GM18519 (cell line): ENCODE measurements around the gene MYO16.
"Not testable (repeated sequence)": the region's sequence is repeated elsewhere in the genome, so short reads cannot be mapped to it uniquely, and the experiment has no call there.

Experiments used
- ATAC-seq: cut with Tn5 transposase; IDR thresholded peaks from one replicate; pipeline ENCODE4 v1.9.1; 2021; ENCODE audit warnings: mild to moderate bottlenecking, moderate library complexity; ENCODE audit not compliant: unreplicated experiment, low FRiP score

Gene MYO16

DNA sequence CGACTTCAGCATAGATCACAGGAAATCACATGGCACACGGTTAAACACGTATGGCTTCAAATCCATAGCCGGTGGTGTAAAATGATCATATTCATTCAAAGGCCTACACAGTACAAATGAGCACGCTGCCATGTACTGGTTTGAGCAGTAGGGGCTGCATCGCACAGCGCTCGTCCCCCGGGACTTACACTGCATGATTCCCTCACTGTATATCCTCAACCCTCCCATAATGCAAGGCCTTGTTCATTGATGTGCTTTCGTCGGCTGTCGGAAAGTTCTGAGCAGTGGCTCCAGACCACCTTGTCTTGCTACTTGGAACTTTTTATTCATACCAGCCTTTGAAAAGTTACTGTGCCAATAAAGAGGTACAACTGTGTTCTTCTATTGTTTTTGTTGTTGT lies 578.2 kb downstream of the MYO16 start:
- no peak for ATAC-seq

DNA sequence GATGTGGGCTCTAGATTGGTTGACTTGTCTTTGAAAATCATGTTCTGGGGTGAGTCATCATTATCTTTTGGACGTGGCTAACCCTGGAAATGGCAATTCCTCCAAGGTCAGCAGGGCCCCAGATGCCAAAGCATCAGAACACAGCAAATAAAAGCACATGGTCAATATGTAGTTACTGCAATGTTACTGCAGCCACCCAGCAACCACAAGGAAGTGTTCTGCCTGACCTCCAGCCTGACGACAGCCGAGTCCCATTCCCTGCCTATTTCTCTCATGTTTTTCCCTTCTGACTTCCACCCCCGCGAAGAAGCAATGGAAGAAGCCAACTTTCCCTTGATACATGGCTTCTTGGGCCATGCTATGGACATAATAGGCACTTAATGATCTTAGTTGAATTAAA lies 579.1 kb downstream of the MYO16 start:
- no peak for ATAC-seq

DNA sequence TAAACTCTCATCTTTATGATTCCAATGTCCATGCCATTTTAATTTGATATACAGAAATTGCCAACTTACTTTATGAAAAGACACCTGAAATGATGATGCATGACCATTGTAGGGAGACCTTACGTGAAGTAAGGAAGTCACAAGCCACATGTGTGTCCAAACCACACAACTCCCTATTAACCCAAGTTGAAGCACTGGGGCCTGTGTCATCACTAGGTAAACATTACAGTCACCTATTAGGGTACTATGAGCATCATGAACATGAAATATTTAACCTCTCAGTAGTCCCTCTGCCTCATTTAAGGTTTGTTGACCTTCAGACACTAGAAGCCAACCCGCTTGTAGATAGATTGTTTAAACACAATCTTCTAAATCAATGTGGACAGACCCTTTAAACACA lies 580.1 kb downstream of the MYO16 start:
- no peak for ATAC-seq

DNA sequence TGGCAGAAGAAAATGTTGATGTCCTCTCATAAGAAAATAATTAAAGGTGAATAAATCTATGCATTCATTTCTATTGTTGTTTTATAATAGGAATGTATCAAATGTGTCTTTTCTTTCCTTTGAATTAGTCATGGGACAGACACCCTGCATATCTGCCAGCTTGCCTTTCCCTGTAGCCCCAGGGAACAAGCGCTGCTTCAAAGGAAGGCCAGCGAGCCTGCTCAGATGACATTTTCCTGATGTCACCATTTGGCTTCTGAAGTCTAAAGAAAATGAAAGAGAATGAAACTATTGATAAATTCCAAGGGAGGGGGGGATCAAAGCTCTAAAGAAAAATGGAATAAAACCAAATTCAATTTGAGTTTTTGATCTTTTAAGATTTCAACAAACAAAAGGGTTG lies 582.2 kb downstream of the MYO16 start:
- ATAC-seq: no peak

DNA sequence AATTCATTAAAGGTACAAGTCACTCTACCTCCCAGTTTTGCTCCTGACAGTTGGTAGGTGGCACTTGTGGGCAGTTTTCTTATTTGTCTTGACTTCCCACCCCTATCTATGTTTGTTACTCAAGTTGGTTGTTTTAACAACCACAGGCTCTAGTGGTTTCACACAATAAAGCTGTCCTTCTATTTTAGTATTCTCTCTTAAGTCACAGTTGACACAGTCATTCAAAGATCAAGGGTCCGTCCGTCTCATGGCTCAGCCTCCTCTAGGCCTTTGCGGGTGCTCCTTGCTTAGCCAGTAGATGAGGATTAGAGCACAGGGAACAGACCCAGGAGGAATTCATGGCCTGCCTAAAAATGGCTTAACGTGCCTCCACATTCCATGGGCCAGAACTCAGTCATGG lies 583.2 kb downstream of the MYO16 start:
- no peak for ATAC-seq

DNA sequence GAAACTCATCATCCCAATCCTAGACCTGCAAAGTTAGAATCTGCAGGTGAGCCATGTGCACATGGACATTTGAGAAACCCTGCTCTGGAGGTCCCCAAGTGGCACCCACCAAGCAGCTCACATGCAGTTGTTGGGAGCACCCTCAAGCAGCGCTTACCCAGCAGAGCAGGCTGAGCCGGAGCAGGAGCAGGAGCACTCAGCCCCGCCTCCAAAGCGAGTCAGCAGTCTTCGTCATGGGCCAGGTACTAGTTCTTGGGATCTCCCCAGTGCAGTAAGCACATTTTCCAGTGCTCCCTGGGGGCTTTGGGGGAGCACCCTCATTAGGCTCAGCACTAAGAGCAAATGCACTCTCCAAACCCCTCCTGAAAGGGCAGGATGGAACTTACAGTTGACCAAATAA lies 584.3 kb downstream of the MYO16 start:
- ATAC-seq: no peak

DNA sequence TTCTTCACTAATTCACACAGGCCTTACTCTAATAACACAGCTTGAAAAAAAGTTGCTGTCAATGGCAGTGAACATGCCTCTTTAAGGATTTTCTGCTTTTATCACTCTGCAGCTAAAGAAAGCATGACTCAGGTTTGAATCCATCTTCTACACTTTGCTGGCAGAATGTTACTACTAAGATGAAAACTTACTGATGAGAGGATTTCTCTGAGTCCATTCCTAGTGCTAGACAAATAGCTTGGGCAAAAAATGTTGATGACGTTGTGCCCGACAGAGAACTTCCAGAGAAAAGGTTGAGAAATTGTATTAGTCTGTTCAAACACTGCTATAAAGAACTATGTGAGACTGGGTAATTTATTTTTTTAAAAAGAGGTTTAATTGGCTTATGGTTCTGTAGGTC lies 585.0 kb downstream of the MYO16 start:
- no peak for ATAC-seq

DNA sequence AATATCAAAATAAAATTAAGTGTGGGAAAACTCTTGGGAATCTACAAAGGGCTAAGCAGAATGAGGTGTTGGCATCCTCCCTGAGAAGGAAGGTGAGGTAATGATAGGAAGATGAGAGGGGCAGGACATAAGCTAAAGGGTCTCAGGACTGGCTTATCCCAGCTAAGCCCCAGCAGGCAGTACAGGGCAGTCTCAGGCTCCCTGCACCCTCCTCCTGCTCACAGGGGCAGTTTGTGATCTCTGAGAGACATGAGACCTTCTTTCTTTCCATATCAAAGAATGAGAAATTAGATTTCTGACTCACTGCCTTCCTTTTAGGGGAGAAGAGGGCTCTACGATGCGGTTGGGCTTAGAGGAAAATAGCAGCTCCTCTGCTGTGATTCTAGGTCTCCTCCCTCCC lies 586.0 kb downstream of the MYO16 start:
- no peak for ATAC-seq

DNA sequence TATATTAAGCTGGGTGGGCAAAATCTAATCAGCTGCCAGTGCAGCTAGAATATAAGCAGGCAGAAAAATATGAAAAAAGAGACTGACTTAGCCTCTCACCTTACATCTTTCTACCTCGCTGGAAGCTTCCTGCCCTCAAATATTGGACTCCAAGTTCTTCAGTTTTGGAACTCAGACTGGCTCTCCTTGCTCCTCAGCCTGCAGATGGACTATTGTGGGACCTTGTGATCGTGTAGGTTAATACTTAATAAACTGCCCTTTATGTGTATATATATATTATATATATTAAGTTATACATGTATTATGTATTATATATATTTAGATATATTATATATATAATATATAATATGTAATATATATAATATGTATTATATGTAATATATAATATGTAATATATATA lies 588.1 kb downstream of the MYO16 start:
- not testable (repeated sequence) for ATAC-seq

DNA sequence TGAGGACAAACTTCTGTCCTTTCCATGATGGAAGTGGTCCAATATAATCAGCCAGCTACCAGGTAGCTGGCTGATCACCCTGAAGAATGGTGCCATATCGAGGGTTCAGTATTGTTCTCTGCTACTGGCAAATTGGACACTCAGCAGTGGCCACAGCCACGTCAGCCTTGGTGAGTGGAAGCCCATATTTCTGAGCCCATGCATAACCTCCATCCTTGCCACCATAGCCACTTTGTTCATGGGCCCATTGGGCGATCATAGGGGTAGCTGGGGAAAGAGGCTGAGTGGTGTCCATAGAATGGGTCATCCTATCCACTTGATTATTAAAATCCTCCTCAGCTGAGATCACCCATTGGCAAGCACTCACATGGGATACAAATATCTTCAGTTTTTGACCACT lies 591.2 kb downstream of the MYO16 start:
- ATAC-seq: no peak

DNA sequence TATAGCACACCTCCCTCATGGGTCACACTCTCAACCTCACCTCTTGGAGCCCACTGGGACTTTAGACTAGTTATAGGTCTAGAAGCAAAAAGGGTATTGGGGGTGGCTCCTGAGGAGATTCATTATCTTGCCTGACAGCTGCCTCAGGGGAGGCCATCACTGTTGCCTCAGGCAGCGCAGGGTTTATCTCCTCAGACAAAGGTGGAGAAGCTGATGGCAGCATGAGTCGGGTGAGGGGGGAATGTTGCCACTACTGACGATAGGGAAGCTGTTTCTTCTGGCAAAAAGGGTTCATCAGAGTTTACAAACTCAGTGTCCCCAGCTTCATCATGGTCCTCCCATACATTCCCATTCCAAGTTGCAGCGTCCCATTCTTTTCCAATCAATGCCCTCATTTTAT lies 594.6 kb downstream of the MYO16 start:
- no peak for ATAC-seq

DNA sequence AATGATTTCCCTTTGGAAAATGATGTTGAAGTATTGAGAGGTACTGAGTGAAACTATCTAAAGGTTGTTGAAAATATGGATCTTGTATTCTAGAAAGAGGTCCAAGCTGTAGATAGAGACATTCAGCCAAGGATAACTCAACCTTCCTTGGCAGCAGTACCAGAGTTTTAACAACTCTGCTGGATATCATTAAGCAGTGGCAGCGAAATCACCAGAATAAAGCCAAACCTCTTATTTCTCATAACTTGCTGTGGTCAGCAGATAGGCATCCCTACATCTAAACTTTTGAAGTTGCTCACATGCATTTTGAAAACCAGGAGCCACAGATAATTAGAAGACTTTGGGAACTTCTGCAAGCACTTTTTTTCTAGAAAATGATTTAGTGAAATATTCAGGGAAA lies 597.2 kb downstream of the MYO16 start:
- ATAC-seq: no peak

DNA sequence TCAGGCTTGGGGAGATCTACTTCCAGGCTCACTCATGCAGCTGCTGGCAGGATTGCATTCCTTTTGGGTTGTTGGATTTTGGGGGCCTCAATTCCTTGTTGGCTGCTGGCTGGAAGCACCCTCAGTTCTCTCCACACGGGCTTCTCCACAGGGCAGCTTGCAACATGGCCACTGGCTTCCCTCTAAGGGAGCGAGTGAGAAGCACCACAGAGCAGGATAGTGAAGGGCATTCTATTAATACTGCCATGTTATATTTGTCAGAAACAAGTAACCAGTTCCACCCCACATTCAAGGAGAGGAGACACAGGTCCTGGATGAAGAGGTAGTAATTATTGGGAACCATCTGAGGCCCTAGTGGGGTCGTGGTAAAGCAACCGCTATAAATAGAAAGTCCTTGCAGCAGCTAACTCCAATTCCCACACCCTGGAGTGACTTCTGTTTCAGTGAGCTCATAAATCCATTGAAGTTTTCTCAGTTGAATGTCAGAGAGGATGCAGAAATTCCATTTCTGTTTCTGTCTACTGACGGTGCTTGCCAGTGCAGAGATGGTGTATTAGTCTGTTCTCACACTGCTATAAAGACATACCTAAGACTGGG lies 598.0 kb downstream of the MYO16 start:
- no peak for ATAC-seq

DNA sequence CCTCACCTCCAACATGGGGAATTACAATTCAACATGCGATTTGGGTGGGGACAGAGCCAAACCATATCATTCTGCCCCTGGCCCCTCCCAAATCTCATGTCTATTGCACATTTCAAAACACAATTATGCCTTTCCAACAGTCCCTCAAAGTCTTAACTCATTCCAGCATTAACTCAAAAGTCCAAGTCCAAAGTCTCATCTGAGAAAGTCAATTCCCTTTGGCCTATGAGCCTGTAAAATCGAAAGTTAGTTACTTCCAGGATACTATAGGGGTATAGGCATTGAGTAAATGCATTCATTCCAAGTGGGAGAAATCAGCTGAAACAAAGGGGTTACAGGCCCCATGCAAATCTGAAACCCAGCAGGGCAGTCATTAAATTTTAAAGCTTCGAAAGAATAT lies 598.8 kb downstream of the MYO16 start:
- ATAC-seq: no peak

DNA sequence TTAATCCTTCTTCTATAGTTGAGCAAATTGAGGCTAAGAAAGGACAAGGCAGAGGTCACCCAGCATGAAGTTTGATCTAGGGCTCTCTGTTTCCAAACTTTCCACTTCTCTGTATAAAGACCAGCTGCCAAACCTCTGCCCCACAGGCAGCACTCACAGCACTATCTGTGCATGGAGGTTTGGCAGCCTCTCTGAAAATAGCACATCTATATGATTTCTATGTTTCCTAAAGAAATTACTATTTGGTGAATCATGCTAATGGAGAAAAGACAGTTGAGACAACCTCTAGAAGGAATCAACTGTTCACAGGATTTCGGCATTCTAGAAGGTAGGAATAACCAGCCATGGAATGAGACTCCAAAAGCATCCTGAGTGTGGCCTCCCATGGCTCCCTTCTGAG lies 602.5 kb downstream of the MYO16 start:
- no peak for ATAC-seq

DNA sequence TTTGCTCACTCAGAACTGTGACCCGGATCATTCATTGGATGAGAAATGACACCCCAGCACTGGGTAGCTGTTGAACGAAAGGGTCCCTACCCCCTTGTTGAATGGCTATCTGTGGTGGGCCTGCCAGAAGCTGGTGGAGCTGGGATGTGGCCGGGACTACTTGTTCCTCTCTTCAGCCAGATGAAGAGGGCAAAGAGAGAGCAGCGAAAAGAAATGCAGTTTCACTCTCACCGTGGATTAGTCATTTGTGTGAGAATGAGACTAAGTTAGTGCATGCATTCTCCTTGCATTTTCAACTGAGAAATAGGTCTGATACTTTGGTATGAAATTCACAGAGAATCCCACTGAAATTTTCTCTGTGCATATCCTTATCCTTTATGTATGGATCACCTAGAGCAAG lies 603.9 kb downstream of the MYO16 start:
- ATAC-seq: no peak

DNA sequence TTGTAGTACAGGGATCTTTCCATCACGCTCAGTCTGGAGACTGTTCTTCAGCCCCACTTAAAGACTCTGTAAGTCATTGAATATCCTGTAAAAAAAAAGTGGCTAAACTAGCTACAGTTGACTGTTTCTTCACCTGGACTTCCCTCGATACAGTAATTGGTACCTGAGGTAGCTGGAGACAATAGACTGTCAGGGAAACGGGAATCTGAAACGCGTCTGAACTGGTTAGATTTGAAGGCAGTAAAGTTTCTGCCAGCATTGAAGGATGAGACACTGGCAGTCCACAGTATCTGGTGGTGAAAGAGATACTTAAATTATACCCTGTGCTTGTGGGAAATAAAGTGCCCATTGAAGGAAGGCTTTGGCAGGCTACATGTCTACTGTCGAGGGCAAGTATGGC lies 606.5 kb downstream of the MYO16 start:
- no peak for ATAC-seq

DNA sequence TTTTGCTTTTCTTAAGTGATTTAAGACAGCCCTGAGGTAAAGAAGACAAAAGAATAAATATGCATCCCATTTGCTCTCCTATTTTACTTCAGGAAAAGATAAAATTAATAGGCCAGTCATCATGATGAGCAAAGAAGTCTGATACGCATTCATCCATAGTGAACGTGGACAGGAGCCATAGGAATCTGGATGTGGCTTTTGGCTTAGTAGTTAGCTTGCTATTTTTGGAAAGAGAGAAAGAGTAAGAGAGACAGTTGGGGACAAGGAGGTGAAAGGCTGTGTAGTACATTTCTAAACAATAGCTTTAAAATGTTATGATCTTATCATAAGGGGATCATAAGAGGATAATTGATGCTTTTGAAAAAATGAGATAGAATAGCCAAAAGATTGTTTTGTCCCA lies 611.7 kb downstream of the MYO16 start:
- no peak for ATAC-seq

DNA sequence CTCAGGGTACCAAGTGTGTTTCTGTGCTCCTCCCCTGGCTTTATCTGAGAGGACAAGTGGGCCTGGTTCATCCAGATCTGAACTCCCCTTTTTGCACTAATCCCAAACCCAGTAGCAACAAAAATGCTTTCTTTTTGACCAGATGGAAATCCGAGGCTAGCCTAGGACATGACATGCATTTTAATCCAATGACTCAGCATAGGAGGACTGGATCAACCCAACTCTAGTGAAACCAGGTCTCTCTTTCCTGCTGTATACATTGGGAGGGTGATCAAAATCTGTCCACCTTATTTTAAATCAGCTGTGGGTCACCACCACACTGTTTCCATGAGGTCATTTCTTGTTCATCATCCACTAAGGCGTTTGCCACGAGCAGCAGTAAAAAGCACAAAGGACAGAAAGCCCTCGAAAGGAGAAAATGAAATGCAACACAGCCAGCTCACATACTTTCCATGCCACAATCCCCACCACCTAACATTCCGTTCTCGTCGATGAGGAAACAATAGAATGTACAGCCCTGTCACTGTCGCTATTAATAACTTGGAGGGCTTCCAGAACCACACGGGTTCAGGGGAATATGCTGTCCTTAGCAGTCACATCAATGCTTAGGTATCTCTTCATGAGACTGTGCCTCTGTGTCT lies 614.0 kb downstream of the MYO16 start:
- ATAC-seq: no peak

DNA sequence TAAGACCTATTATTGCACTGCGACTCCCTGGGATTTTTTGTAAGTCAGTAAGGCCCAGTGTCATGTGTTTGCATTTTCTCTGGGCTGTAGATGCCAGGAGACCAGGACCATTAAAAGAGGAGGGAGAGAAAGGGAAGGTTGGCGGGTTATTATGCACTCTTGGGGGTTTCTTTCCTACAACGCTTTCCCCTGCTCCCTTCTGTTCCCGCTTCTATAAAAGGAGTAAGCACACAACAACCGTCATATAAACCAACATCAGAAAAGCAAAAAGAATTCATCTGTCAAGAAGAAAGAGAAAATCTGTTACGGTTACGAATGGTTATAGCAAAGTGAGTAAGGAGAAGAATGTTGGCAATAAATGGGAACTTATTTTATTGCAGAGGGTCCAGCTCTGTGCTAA lies 615.2 kb downstream of the MYO16 start:
- no peak for ATAC-seq

DNA sequence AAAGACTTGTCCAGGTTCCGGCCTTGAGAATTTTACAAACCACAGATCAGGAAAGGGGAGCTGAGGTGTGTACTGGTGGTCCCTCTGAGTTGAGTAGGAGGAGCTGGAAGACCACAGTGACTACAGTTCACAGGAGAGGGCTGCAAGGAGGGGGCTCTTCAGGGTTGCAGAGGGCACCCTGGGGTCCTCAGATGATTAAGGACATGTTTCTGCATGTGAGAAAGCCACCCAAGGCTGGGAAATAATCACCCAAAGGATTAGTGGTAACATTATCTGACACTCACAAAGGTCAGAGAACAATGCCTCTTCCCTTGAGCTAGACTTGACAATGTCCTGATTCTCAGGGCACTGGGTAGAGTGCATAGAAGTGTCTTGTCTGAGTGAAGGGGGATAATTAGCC lies 616.6 kb downstream of the MYO16 start:
- ATAC-seq: no peak

DNA sequence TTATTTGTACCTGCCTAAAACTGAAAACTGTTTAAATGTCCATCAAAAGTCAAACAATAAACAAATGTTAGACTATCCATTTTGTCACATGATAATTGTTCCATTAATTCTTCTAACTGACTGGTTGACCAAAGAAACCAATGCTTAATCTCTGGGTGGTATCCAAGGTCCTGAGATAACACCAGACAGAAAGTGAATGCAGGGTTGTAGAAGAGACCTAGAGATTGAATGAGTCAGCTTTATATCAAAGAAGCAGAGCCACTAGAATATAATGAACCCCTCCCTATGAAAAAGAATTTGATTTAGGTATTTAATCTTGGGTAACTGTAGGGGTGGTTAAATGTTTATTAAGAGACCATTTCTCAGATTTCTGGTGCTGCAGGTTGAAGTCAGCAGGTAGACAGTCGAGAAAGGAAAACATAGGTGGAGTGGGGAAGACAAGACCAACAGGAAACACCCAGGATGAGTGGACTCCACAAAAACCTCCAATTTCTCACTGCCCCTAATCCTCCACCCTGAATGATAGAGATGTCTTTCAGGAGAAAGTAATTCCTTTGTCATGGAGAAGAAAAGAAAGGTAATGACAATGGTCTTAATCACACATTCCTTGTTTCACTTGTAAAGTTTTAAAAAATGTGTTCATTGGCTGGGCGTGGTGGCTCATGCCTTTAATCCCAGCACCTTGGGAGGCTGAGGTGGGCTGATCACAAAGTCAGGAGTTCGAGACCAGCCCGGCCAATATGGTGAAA lies 620.5 kb downstream of the MYO16 start:
- ATAC-seq: no peak
